Germinal center (tissue), 1 donor: ENCODE data around the gene C1orf174.

Experiments used
- DNase-seq: peaks from one replicate; pipeline ENCODE4 v3.0.0; 2012; ENCODE audit warnings: mixed read lengths, low spot score

Gene C1orf174

GRCh38 chr1:3909615-3910014 lies 9.5 kb upstream of the C1orf174 start:
- peak; percentile 79 for DNase-seq

- DNase-seq: no peak
Observed at GRCh38 chr1:3908886-3909517, 8.9 kb upstream of the C1orf174 start.

GRCh38 chr1:3907621-3908165 lies 7.6 kb upstream of the C1orf174 start:
- DNase-seq: no peak

GRCh38 chr1:3907031-3907534 lies 7.0 kb upstream of the C1orf174 start:
- no peak for DNase-seq

GRCh38 chr1:3906672-3907020 lies 6.6 kb upstream of the C1orf174 start:
- DNase-seq: no peak

- DNase-seq: no peak
Observed at GRCh38 chr1:3905953-3906671, 6.0 kb upstream of the C1orf174 start.

GRCh38 chr1:3905266-3905952 lies 5.3 kb upstream of the C1orf174 start:
- DNase-seq: no peak

- no peak for DNase-seq
Observed at GRCh38 chr1:3904843-3905185, 4.7 kb upstream of the C1orf174 start.

GRCh38 chr1:3904006-3904842 lies 4.2 kb upstream of the C1orf174 start:
- DNase-seq: no peak

GRCh38 chr1:3903141-3904005 lies 3.3 kb upstream of the C1orf174 start:
- DNase-seq: no peak

- no peak for DNase-seq
Observed at GRCh38 chr1:3902571-3903091, 2.6 kb upstream of the C1orf174 start.

GRCh38 chr1:3902111-3902511 lies 2.0 kb upstream of the C1orf174 start:
- no peak for DNase-seq

- peak; percentile 94 for DNase-seq
Observed at GRCh38 chr1:3900969-3901529, 977 bp upstream of the C1orf174 start.

GRCh38 chr1:3899754-3900149 lies 320 bp downstream of the C1orf174 start:
- peak; percentile 69 for DNase-seq

GRCh38 chr1:3898994-3899753 lies 898 bp downstream of the C1orf174 start:
- no peak for DNase-seq

GRCh38 chr1:3898475-3898735 lies 1.7 kb downstream of the C1orf174 start:
- no peak for DNase-seq

- DNase-seq: no peak
Observed at GRCh38 chr1:3896396-3897000, 3.6 kb downstream of the C1orf174 start.

- DNase-seq: no peak
Observed at GRCh38 chr1:3895951-3896325, 4.1 kb downstream of the C1orf174 start.

GRCh38 chr1:3895279-3895950 lies 4.7 kb downstream of the C1orf174 start:
- DNase-seq: no peak
